DOHH2 (cell line): Measurements from ENCODE around the gene C1orf232.

Source experiments
- H3F3A ChIP-seq: fragments of 200-600 bp; sonication (generic), shearing (Covaris generic); 2 replicates; pipeline ENCODE4 v1.6.0; 2016; ENCODE audit warnings: antibody characterized with exemption, mild to moderate bottlenecking; ENCODE audit not compliant: control insufficient read depth, insufficient read depth
- H3K27ac ChIP-seq: fragments of 200-600 bp; sonication (generic); 2 replicates; pipeline ENCODE4 v1.5.1; 2014; ENCODE audit warnings: low read depth, mild to moderate bottlenecking, low read length, moderate library complexity
- H3K27me3 ChIP-seq: fragments of 200-600 bp; sonication (generic); 2 replicates; pipeline ENCODE4 v1.6.1; 2014; ENCODE audit warnings: mild to moderate bottlenecking, low read length, mixed read lengths; ENCODE audit not compliant: control insufficient read depth
- H3K36me3 ChIP-seq: fragments of 200-600 bp; sonication (generic); 2 replicates; pipeline ENCODE4 v1.6.1; 2014; ENCODE audit warnings: mild to moderate bottlenecking, low read length, moderate library complexity, mixed read lengths; ENCODE audit not compliant: control insufficient read depth
- H3K4me1 ChIP-seq: fragments of 200-600 bp; sonication (generic); 2 replicates; pipeline ENCODE4 v1.6.1; 2014; ENCODE audit warnings: mild to moderate bottlenecking, low read length, mixed read lengths; ENCODE audit not compliant: control insufficient read depth
- H3K4me2 ChIP-seq: fragments of 200-600 bp; sonication (generic); 2 replicates; pipeline ENCODE4 v1.6.0; 2014; ENCODE audit warnings: mild to moderate bottlenecking, low read length, moderate library complexity
- H3K4me3 ChIP-seq: fragments of 200-600 bp; sonication (generic); 2 replicates; pipeline ENCODE4 v1.5.1; 2014; ENCODE audit warnings: mild to moderate bottlenecking, low read length, mixed read lengths
- H3K79me2 ChIP-seq: fragments of 200-600 bp; sonication (generic); 2 replicates; pipeline ENCODE4 v1.6.1; 2014; ENCODE audit warnings: mild to moderate bottlenecking, low read length, mixed read lengths; ENCODE audit not compliant: control insufficient read depth
- H3K9me2 ChIP-seq: fragments of 200-600 bp; sonication (generic); replicated peaks from 2 replicates; pipeline ENCODE4 v1.6.1; 2014; ENCODE audit warnings: mild to moderate bottlenecking, low read length, mixed read lengths; ENCODE audit not compliant: control insufficient read depth
- H3K9me3 ChIP-seq: fragments of 200-600 bp; sonication (generic); 2 replicates; pipeline ENCODE4 v1.6.1; 2014; ENCODE audit warnings: antibody characterized with exemption, low read length, mixed read lengths; ENCODE audit not compliant: control insufficient read depth, insufficient read depth
- H4K20me1 ChIP-seq: fragments of 200-600 bp; sonication (generic); 2 replicates; pipeline ENCODE4 v1.6.0; 2014; ENCODE audit warnings: low read depth, mild to moderate bottlenecking, antibody characterized with exemption, low read length, moderate library complexity; ENCODE audit not compliant: control insufficient read depth, insufficient read depth
- EZH2phosphoT487 ChIP-seq: fragments of 200-600 bp; sonication (generic); IDR thresholded peaks from 2 replicates; pipeline ENCODE4 v1.6.1; 2017; ENCODE audit warnings: borderline replicate concordance, mild to moderate bottlenecking, antibody characterized with exemption, low read length, moderate library complexity, mixed read lengths
- TF ChIP-seq, protein P1 (sequence below): fragments of 200-600 bp; sonication (generic); IDR thresholded peaks from one replicate; pipeline ENCODE4 v1.5.1; 2014; ENCODE audit warnings: antibody characterized with exemption, mild to moderate bottlenecking, low read depth, low read length; ENCODE audit not compliant: poor library complexity, severe bottlenecking

C1orf232 gene

DNA sequence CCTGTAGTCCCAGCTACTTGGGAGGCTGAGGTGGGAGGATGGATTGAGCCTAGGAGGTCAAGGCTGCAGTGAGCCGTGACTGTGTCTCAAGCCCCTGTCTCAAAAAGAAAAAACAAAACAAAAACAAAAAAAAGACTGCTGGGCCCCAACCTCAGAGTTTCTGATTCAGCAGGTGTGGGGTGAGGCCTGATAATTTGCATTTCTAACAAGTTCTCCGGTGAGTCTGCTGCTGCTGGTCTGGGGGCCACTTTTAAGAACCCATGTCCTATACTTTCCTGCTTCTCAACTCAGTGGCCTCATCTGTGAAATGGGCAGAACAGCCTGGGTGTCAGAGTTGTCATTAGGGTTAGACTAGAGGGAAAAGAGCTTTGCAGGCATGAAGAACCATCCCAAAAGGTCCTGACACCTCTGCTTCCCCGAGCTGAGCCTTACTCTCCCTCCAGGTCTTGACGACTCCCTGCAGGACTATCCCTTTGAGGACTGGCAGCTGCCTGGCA is 11.3 kb upstream of the C1orf232 start:
- Histone ChIP-seq H3K9me2 (no peaks in the 10 kb centered on the region), H3K36me3 (no peaks in the 10 kb centered on the region), H3K79me2 (no peaks in the 10 kb centered on the region), H3K4me2 (no peak overlapping the region), H3K27ac (no peak overlapping the region), H3K9me3 (no peaks in the 10 kb centered on the region), H4K20me1 (no peaks in the 10 kb centered on the region), H3K4me1 (peaks cover 12% of the 10 kb centered on the region), H3F3A (no peaks in the 10 kb centered on the region), H3K4me3 (no peak overlapping the region), H3K27me3 (no peaks in the 10 kb centered on the region)
- TF ChIP-seq, protein P1, sequence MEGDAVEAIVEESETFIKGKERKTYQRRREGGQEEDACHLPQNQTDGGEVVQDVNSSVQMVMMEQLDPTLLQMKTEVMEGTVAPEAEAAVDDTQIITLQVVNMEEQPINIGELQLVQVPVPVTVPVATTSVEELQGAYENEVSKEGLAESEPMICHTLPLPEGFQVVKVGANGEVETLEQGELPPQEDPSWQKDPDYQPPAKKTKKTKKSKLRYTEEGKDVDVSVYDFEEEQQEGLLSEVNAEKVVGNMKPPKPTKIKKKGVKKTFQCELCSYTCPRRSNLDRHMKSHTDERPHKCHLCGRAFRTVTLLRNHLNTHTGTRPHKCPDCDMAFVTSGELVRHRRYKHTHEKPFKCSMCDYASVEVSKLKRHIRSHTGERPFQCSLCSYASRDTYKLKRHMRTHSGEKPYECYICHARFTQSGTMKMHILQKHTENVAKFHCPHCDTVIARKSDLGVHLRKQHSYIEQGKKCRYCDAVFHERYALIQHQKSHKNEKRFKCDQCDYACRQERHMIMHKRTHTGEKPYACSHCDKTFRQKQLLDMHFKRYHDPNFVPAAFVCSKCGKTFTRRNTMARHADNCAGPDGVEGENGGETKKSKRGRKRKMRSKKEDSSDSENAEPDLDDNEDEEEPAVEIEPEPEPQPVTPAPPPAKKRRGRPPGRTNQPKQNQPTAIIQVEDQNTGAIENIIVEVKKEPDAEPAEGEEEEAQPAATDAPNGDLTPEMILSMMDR = no peak
- no peak for TF ChIP-seq EZH2phosphoT487

DNA sequence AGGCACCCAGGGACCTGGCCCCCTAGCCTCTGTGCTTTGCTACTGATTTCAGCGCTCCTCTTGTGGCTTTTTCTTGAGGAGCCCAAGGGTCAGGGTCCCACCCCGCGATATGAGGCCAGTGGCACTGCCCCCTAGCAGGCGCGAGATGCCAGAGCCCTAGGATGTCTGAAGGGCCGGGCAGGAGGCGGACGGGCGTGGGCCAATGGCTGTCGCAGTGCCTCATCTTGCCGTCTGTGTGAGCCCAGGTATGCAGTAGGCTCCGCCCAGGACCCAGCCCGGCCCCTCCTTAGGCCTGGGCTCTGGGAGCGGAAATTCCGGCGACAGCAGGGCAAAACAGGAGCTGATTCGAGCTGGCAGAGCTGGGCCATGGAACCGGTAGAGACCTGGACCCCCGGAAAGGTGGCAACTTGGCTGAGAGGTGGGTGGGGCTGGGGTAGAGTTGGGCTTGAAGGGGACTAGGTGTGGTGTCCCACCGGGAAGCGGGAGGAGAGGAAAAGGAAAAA is 8.5 kb upstream of the C1orf232 start, which contains the start of gene CNKSR1:
TSS of gene CNKSR1 (plus strand) at position 310 of the 503 bp plus-strand sequence. CDS start at position 367, 57 bp downstream.
- Histone ChIP-seq H3K4me2 (no peak within 1 kb of the TSS), H3K27me3 (no peaks in the 10 kb centered on the region), H3K9me2 (no peaks in the 10 kb centered on the region), H3K4me3 (no peak within 1 kb of the TSS), H3K9me3 (no peaks in the 10 kb centered on the region), H3K27ac (no peak within 1 kb of the TSS), H3F3A (peaks cover 3% of the 10 kb centered on the region; the same call in 1 of the 2 replicates), H3K79me2 (no peaks in the 10 kb centered on the region), H4K20me1 (no peaks in the 10 kb centered on the region), H3K4me1 (peaks cover 12% of the 10 kb centered on the region), H3K36me3 (peaks cover 1% of the 10 kb centered on the region)
- TF ChIP-seq, protein P1 = no peak
- TF ChIP-seq EZH2phosphoT487 = no peak

DNA sequence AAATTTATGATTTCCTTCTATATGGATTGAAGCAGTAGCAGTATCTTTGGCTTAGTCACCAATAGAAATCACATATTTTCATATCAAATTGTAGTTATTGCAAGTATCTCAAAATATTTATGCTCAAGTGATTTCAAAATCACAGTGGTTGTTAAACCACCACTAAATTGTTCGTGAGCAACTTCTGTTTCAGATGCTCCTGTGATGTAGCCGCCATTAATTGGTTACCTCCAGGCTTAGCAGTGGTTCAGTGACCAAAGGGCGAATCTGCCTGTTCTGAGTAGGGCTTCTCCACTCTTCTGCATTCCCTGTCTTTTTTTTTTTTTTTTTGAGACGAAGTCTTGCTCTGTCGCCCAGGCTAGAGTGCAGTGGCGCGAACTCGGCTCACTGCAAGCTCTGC is 6.6 kb upstream of the C1orf232 start:
- no peak overlapping the region for H3K27ac ChIP-seq
- H4K20me1 ChIP-seq = no peaks in the 10 kb centered on the region
- no peaks in the 10 kb centered on the region for H3K9me3 ChIP-seq
- peaks cover 17% of the 10 kb centered on the region for H3K36me3 ChIP-seq
- no peaks in the 10 kb centered on the region for H3K27me3 ChIP-seq
- TF ChIP-seq EZH2phosphoT487 = no peak
- TF ChIP-seq, protein P1 = no peak
- H3K79me2 ChIP-seq = peaks cover 14% of the 10 kb centered on the region
- H3K9me2 ChIP-seq = no peaks in the 10 kb centered on the region
- peaks cover 20% of the 10 kb centered on the region for H3K4me1 ChIP-seq
- no peak overlapping the region for H3K4me2 ChIP-seq
- no peak overlapping the region for H3K4me3 ChIP-seq
- peaks cover 3% of the 10 kb centered on the region; the same call in 1 of the 2 replicates for H3F3A ChIP-seq
